ENCODE data around the gene SSTR3.
A peak's percentile ranks its signal among the peaks of the same experiment; 100 is the strongest.

The SSTR3 gene

GRCh38 chr22:37167981-37168647 lies 44.2 kb downstream of the SSTR3 start:
- DNase-seq (ENCODE audit: low read depth in 2 of 2): no peak

- no peak for DNase-seq (ENCODE audit: low read depth in 2 of 2)
Observed at GRCh38 chr22:37167176-37167980, 44.9 kb downstream of the SSTR3 start.

- peak in 1 of 2 experiments; percentile 34 for DNase-seq (ENCODE audit: low read depth in 2 of 2)
Observed at GRCh38 chr22:37166675-37167066, 45.6 kb downstream of the SSTR3 start.

GRCh38 chr22:37165940-37166674 lies 46.2 kb downstream of the SSTR3 start:
- no peak for DNase-seq (ENCODE audit: low read depth in 2 of 2)

- no peak for DNase-seq (ENCODE audit: low read depth in 2 of 2)
Observed at GRCh38 chr22:37165066-37165465, 47.2 kb downstream of the SSTR3 start.

GRCh38 chr22:37164505-37164887 lies 47.8 kb downstream of the SSTR3 start:
- no peak for DNase-seq (ENCODE audit: low read depth in 2 of 2)

- no peak for DNase-seq (ENCODE audit: low read depth in 2 of 2)
Observed at GRCh38 chr22:37163575-37164504, 48.4 kb downstream of the SSTR3 start.

- no peak for DNase-seq (ENCODE audit: low read depth in 2 of 2)
Observed at GRCh38 chr22:37163096-37163489, 49.2 kb downstream of the SSTR3 start.

GRCh38 chr22:37162221-37163095 lies 49.8 kb downstream of the SSTR3 start:
- DNase-seq (ENCODE audit: low read depth in 2 of 2): no peak

GRCh38 chr22:37161443-37161842 lies 50.8 kb downstream of the SSTR3 start:
- DNase-seq (ENCODE audit: low read depth in 2 of 2): no peak

- DNase-seq (ENCODE audit: low read depth in 2 of 2): no peak
Observed at GRCh38 chr22:37160027-37160426, 52.2 kb downstream of the SSTR3 start.

- DNase-seq (ENCODE audit: low read depth in 2 of 2): no peak
Observed at GRCh38 chr22:37158963-37159290, 53.4 kb downstream of the SSTR3 start.

GRCh38 chr22:37157516-37158285 lies 54.6 kb downstream of the SSTR3 start:
- DNase-seq (ENCODE audit: low read depth in 2 of 2): no peak

- no peak for DNase-seq (ENCODE audit: low read depth in 2 of 2)
Observed at GRCh38 chr22:37156686-37157435, 55.4 kb downstream of the SSTR3 start.

- DNase-seq (ENCODE audit: low read depth in 2 of 2): no peak
Observed at GRCh38 chr22:37155971-37156370, 56.3 kb downstream of the SSTR3 start.

GRCh38 chr22:37154925-37155712 lies 57.2 kb downstream of the SSTR3 start:
- no peak for DNase-seq (ENCODE audit: low read depth in 2 of 2)

Measured in fibroblast of skin of left quadriceps (primary cell).